Panc1 (cell line): ENCODE data around the gene IRX6.

ENCODE experiments used
- CTCF ChIP-seq: fragments of 450-650 bp; IDR thresholded peaks from 2 replicates; pipeline ENCODE4 v1.5.1; 2017; ENCODE audit warnings: mild to moderate bottlenecking
- POLR2AphosphoS5 ChIP-seq: IDR thresholded peaks from 2 replicates; pipeline ENCODE4 v1.6.1; 2012; ENCODE audit warnings: mild to moderate bottlenecking, low read depth, low read length, moderate library complexity
- REST ChIP-seq, 2 experiments: IDR thresholded peaks; 2 replicates each; pipeline ENCODE4 v1.6.1; 2011 to 2012; ENCODE audit warnings: low read depth in 2 of 2, control low read depth in 1 of 2, low read length in 1 of 2, mild to moderate bottlenecking in 1 of 2, moderate library complexity in 1 of 2; ENCODE audit not compliant: insufficient read depth in 1 of 2
- SIN3A ChIP-seq: IDR thresholded peaks from 2 replicates; pipeline ENCODE4 v1.6.1; 2012; ENCODE audit warnings: low read depth, mild to moderate bottlenecking, low read length, moderate library complexity, borderline replicate concordance; ENCODE audit not compliant: insufficient read depth
- TCF7L2 ChIP-seq: IDR thresholded peaks from 2 replicates; pipeline ENCODE4 v1.6.1; 2011; ENCODE audit warnings: mild to moderate bottlenecking, low read depth, low read length, inconsistent platforms

GRCh38 chr16:55325080-55325447, 1.1 kb downstream of the IRX6 start:
- TF ChIP-seq CTCF (no peak), SIN3A (no peak), REST (IDR thresholded peaks at IDR 0.05; ENCODE audit: insufficient read depth in 1 of 2, low read depth in 2 of 2, low read length in 1 of 2) (no peak), POLR2AphosphoS5 (no peak), TCF7L2 (no peak)
